SK-N-SH (cell line): ENCODE results near the gene NUP133.

ENCODE experiments used
- CHD2 ChIP-seq: fragments of 150-350 bp; IDR thresholded peaks from 2 replicates; pipeline ENCODE4 v1.6.1; 2018; ENCODE audit warnings: low read length; ENCODE audit not compliant: partially characterized antibody
- CTCF ChIP-seq: fragments of 200-600 bp; sonication (generic); IDR thresholded peaks from 2 replicates; pipeline ENCODE4 v1.6.1; 2017; ENCODE audit warnings: antibody characterized with exemption, mild to moderate bottlenecking, moderate library complexity
- EP300 ChIP-seq, 2 experiments: IDR thresholded peaks; 2 replicates each; pipeline versions ENCODE4 v1.4.0 to v1.6.1; 2012; ENCODE audit warnings: borderline replicate concordance in 1 of 2, low read depth in 1 of 2, low read length in 1 of 2
- EZH2phosphoT487 ChIP-seq: fragments of 200-600 bp; sonication (generic); IDR thresholded peaks from 2 replicates; pipeline ENCODE4 v1.6.1; 2017; ENCODE audit warnings: low read depth, mixed run types, mild to moderate bottlenecking, antibody characterized with exemption, moderate library complexity, borderline replicate concordance
- IRF3 ChIP-seq: fragments of 150-350 bp; IDR thresholded peaks from 2 replicates; pipeline ENCODE4 v1.6.1; 2016; ENCODE audit warnings: mild to moderate bottlenecking, low read depth, low read length
- POLR2AphosphoS5 ChIP-seq: IDR thresholded peaks from 2 replicates; pipeline ENCODE4 v1.6.1; 2012; ENCODE audit warnings: low read depth, low read length
- RAD21 ChIP-seq: IDR thresholded peaks from 2 replicates; pipeline ENCODE4 v1.6.1; 2012; ENCODE audit warnings: mild to moderate bottlenecking, low read length
- RCOR1 ChIP-seq: fragments of 150-350 bp; IDR thresholded peaks from 2 replicates; pipeline ENCODE4 v1.6.1; 2017; ENCODE audit warnings: antibody characterized with exemption, low read length
- RXRA ChIP-seq: IDR thresholded peaks from 2 replicates; pipeline ENCODE4 v1.4.0; 2012; ENCODE audit warnings: low read depth, mild to moderate bottlenecking, borderline replicate concordance
- SIN3A ChIP-seq: IDR thresholded peaks from 2 replicates; pipeline ENCODE4 v1.6.1; 2012; ENCODE audit warnings: low read depth, mild to moderate bottlenecking, low read length, moderate library complexity, borderline replicate concordance
- SMC3 ChIP-seq: IDR thresholded peaks from 2 replicates; pipeline ENCODE4 v1.6.1; 2012; ENCODE audit warnings: low read depth, low read length, improper control_type of control experiment
- TEAD4 ChIP-seq: IDR thresholded peaks from 2 replicates; pipeline ENCODE4 v1.4.0; 2012; ENCODE audit warnings: mild to moderate bottlenecking, borderline replicate concordance; ENCODE audit not compliant: insufficient read depth
- TF ChIP-seq, protein P1 (sequence below): IDR thresholded peaks from 2 replicates; pipeline ENCODE4 v1.4.0; 2012; ENCODE audit warnings: low read depth

DNA sequence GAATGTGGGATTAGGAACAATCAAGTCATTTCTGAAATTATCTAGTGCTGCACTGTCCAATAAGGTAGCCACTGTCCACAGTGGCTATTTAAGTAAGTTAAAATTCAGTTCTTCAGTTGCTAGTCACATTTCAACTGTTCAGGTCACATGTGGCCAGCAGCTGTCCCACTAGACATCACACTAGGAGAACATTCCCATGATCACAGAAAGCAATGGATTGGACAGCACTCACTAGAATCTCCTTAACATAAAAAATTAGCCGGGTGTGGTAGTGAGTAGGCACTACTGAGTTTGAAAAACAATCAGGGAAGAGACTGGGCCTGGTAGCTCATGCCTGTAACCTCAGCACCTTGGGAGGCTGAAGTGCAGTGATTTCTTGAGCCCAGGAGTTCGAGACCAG lies 33.6 kb downstream of the NUP133 start:
- TF ChIP-seq EZH2phosphoT487 (no peak), RCOR1 (no peak), CHD2 (no peak), CTCF (no peak), IRF3 (no peak), EP300 (IDR thresholded peaks at IDR 0.05; ENCODE audit: borderline replicate concordance in 1 of 2, low read depth in 1 of 2, low read length in 1 of 2) (no peak), SMC3 (no peak), SIN3A (no peak), RAD21 (no peak), TEAD4 (no peak), RXRA (no peak), POLR2AphosphoS5 (no peak)
- TF ChIP-seq, protein P1, sequence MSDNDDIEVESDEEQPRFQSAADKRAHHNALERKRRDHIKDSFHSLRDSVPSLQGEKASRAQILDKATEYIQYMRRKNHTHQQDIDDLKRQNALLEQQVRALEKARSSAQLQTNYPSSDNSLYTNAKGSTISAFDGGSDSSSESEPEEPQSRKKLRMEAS = no peak
